Adrenal gland (tissue), 5 donors: ENCODE data around the gene DYNC1LI1.

Experiments
- CTCF ChIP-seq, 6 experiments: fragments of 450-650 bp in 4 of 6; fragments of 200-600 bp in 2 of 6; sonication (generic) in 1 of 6; IDR thresholded peaks; 1 replicate in 5 of 6; 2 replicates in 1 of 6; pipeline versions ENCODE4 v1.5.1 to v1.8.0; 2016 to 2021; ENCODE audit warnings: antibody characterized with exemption in 6 of 6, mild to moderate bottlenecking in 2 of 6, moderate library complexity in 1 of 6
- POLR2A ChIP-seq, 2 donors: fragments of 450-650 bp; IDR thresholded peaks; one replicate each; pipeline ENCODE4 v1.6.1; 2017; ENCODE audit warnings: antibody characterized with exemption in 2 of 2, mild to moderate bottlenecking in 2 of 2, moderate library complexity in 1 of 2
- donor health status: DM: no; HTN: no; CAD: no.

- TF ChIP-seq CTCF (IDR thresholded peaks at IDR 0.05) (no peak), POLR2A (IDR thresholded peaks at IDR 0.05) (no peak)
Observed at GRCh38 chr3:32557640-32558352, 12.9 kb downstream of the DYNC1LI1 start.
